Measurements from ENCODE around the gene GPER1.

GPER1 gene

GRCh38 chr7:1100834-1101562 lies 13.1 kb downstream of the GPER1 start:
- ChIA-PET POLR2A (no interaction called here), CTCF (interaction anchor here (1.3 to 9.4 kb wide), 5 partner anchors 14 to 108 kb away, joined by 3 to 73 read pairs (median 12); partner anchors contain the start of gene GPER1)
- TF ChIP-seq, protein P1, sequence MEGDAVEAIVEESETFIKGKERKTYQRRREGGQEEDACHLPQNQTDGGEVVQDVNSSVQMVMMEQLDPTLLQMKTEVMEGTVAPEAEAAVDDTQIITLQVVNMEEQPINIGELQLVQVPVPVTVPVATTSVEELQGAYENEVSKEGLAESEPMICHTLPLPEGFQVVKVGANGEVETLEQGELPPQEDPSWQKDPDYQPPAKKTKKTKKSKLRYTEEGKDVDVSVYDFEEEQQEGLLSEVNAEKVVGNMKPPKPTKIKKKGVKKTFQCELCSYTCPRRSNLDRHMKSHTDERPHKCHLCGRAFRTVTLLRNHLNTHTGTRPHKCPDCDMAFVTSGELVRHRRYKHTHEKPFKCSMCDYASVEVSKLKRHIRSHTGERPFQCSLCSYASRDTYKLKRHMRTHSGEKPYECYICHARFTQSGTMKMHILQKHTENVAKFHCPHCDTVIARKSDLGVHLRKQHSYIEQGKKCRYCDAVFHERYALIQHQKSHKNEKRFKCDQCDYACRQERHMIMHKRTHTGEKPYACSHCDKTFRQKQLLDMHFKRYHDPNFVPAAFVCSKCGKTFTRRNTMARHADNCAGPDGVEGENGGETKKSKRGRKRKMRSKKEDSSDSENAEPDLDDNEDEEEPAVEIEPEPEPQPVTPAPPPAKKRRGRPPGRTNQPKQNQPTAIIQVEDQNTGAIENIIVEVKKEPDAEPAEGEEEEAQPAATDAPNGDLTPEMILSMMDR (IDR thresholded peaks at IDR 0.05; ENCODE audit: control extremely low read depth, extremely low read depth, low read depth, missing control alignments), result no peak
- DNase-seq (ENCODE audit: extremely low spot score), result no peak

GRCh38 chr7:1101563-1102431 lies 13.9 kb downstream of the GPER1 start:
- ChIA-PET CTCF (interaction anchor here (1.0 to 9.4 kb wide), 8 partner anchors 11 to 109 kb away, joined by 3 to 73 read pairs (median 8); partner anchors contain the start of gene GPER1), POLR2A (no interaction called here)
- TF ChIP-seq, protein P1 (IDR thresholded peaks at IDR 0.05; ENCODE audit: control extremely low read depth, extremely low read depth, low read depth, missing control alignments), result no peak
- DNase-seq (ENCODE audit: extremely low spot score), result no peak

DNA sequence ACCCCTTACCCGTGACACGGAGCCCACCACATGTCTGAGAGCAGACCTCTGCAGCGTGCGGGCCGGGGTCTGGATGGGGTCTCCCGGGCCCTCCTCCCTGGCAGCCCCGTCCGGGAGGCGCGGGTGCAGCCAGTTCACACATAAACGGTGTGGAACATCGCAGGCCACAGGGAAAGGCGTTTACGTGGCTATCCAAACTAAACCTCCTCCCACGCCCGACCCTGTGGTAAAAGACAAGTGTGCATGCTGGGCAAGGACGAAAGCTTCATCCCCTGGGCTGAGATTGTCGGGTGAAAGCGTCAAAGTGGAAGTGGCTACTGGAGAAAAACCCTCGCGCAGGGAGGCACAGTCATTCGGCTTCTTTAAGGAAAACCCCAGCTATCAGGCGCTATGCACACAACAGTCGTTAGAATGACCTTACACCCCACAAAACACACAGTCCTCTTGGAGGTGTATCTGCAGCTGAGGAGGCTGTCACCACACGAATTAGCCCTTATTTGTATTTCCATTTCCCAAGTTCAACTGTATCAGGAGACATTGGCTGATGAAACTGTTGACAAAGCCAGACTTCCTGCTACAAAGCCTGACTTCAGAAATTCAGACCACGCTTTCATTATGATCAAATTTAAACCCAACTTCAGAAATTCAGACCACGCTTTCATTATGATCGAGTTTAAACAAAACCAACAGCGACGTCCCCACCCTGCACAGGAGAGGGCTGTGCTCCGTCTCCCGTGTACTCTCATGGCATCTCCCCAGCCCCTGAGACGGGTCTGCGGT lies 15.3 kb downstream of the GPER1 start:
- DNase-seq (ENCODE audit: extremely low spot score), result peak; percentile 74
- CTCF ChIA-PET, result interaction anchor here (1.2 to 9.4 kb wide), 9 partner anchors 9 to 110 kb away, joined by 3 to 73 read pairs (median 6); partner anchors contain the start of gene GPER1
- TF ChIP-seq, protein P1 (IDR thresholded peaks at IDR 0.05; ENCODE audit: control extremely low read depth, extremely low read depth, low read depth, missing control alignments), result no peak
- POLR2A ChIA-PET, result no interaction called here

GRCh38 chr7:1103789-1104515 lies 16.0 kb downstream of the GPER1 start:
- no peak for DNase-seq (ENCODE audit: extremely low spot score)
- ChIA-PET POLR2A (interaction anchor here (0.6 kb wide), 1 partner anchor 46 kb away, joined by 3 read pairs; no protein-coding TSS in a partner anchor), CTCF (interaction anchor here (0.7 to 9.4 kb wide), 11 partner anchors 9 to 111 kb away, joined by 3 to 73 read pairs (median 5); partner anchors contain the start of gene GPER1)
- TF ChIP-seq, protein P1 (IDR thresholded peaks at IDR 0.05; ENCODE audit: control extremely low read depth, extremely low read depth, low read depth, missing control alignments), result no peak

- TF ChIP-seq, protein P1 (IDR thresholded peaks at IDR 0.05; ENCODE audit: control extremely low read depth, extremely low read depth, low read depth, missing control alignments), result no peak
- ChIA-PET POLR2A (interaction anchor here (0.6 kb wide), 1 partner anchor 45 kb away, joined by 3 read pairs; no protein-coding TSS in a partner anchor), CTCF (interaction anchor here (0.7 to 9.4 kb wide), 11 partner anchors 10 to 112 kb away, joined by 3 to 73 read pairs (median 5); partner anchors contain the start of gene GPER1)
- no peak for DNase-seq (ENCODE audit: extremely low spot score)
Observed at GRCh38 chr7:1104516-1105179, 16.7 kb downstream of the GPER1 start.
